Epithelial cell of esophagus (primary cell): ENCODE data around the gene WDR87.

ENCODE experiments used
- DNase-seq: peaks from one replicate; pipeline ENCODE4 v3.0.0; 2010; ENCODE audit warnings: low read depth
- H3K4me3 ChIP-seq: 2 replicates; pipeline ENCODE4 v1.5.1; 2011; ENCODE audit warnings: mild to moderate bottlenecking, low read length, control low read depth
- CTCF ChIP-seq: IDR thresholded peaks from 2 replicates; pipeline ENCODE4 v1.5.1; 2011; ENCODE audit warnings: low read depth, mild to moderate bottlenecking, low read length, control low read depth, inconsistent platforms; ENCODE audit not compliant: insufficient read depth; ENCODE audit errors: missing control alignments

Gene WDR87

GRCh38 chr19:37932985-37933936, 26.9 kb upstream of the WDR87 start:
- H3K4me3 ChIP-seq = peak overlapping the region; percentile 39
- TF ChIP-seq CTCF = no peak
- peak; percentile 73 for DNase-seq

- peak overlapping the region; percentile 39 for H3K4me3 ChIP-seq
- TF ChIP-seq CTCF = peak; percentile 28
- DNase-seq = peak; percentile 96
Observed at GRCh38 chr19:37931881-37932655, 25.7 kb upstream of the WDR87 start.

- TF ChIP-seq CTCF = no peak
- H3K4me3 ChIP-seq = no peak overlapping the region
- no peak for DNase-seq
Observed at GRCh38 chr19:37930416-37930815, 24.0 kb upstream of the WDR87 start.

GRCh38 chr19:37929355-37929923, 23.0 kb upstream of the WDR87 start:
- DNase-seq = no peak
- no peak for TF ChIP-seq CTCF

GRCh38 chr19:37928527-37929286, 22.3 kb upstream of the WDR87 start:
- H3K4me3 ChIP-seq = no peak overlapping the region
- no peak for TF ChIP-seq CTCF
- DNase-seq = no peak

More at GRCh38 chr19:37929355-37929923, 23.0 kb upstream of the WDR87 start:
- no peak overlapping the region for H3K4me3 ChIP-seq

GRCh38 chr19:37926711-37927110, 20.3 kb upstream of the WDR87 start:
- no peak for DNase-seq
- TF ChIP-seq CTCF = no peak
- no peak overlapping the region for H3K4me3 ChIP-seq
